ENCODE data around the gene CROCC2. TPM values are rescaled to one million over a fixed set of nuclear protein-coding genes. Genes with fewer than 3 reads are reported as not detected.
A peak's percentile ranks its signal among the peaks of the same experiment; 100 is the strongest.

The CROCC2 gene
- total and polyA plus RNA-seq, 2 donors from 2014 or later: 0.13 TPM; not detected in 1

- Histone ChIP-seq H3K4me3 (ENCODE audit: low read length in 3 of 3) (no peak overlapping the region), H3K27me3 (ENCODE audit: control insufficient read depth, insufficient read depth, low read length) (no peaks in the 10 kb centered on the region), H3K9ac (ENCODE audit: low read length in 3 of 3) (no peak overlapping the region), H3K4me1 (ENCODE audit: control insufficient read depth in 2 of 3, insufficient read depth in 2 of 3, low read depth in 1 of 3, low read length in 3 of 3) (peaks cover 0 to 5% (median 0%) of the 10 kb centered on the region in 3 donors), H3K9me3 (ENCODE audit: control insufficient read depth in 2 of 3, insufficient read depth in 1 of 3, low read length in 3 of 3) (no peaks in the 10 kb centered on the region), H3K27ac (ENCODE audit: low read depth in 2 of 2, low read length in 2 of 2) (no peak overlapping the region), H3K36me3 (ENCODE audit: control insufficient read depth in 2 of 3, insufficient read depth in 3 of 3, low read length in 3 of 3) (no peaks in the 10 kb centered on the region)
- no peak for TF ChIP-seq CTCF (IDR thresholded peaks at IDR 0.05; ENCODE audit: borderline replicate concordance, extremely low read depth, insufficient read depth)
- no peak for FAIRE-seq
- peak in 1 of 5 donors; percentile 81 for DNase-seq
- intact Hi-C loops (cut with DNase I): no loop called here
Measured at GRCh38 chr2:240968731-240969624, 62.8 kb downstream of the CROCC2 start.

- no peak for TF ChIP-seq CTCF (IDR thresholded peaks at IDR 0.05; ENCODE audit: borderline replicate concordance, extremely low read depth, insufficient read depth)
- DNase-seq (no peak), FAIRE-seq (no peak)
- Histone ChIP-seq H3K4me3 (ENCODE audit: low read length in 3 of 3) (no peak overlapping the region), H3K4me1 (ENCODE audit: control insufficient read depth in 2 of 3, insufficient read depth in 2 of 3, low read depth in 1 of 3, low read length in 3 of 3) (peaks cover 0 to 3% (median 0%) of the 10 kb centered on the region in 3 donors), H3K9ac (ENCODE audit: low read length in 3 of 3) (no peak overlapping the region), H3K36me3 (ENCODE audit: control insufficient read depth in 2 of 3, insufficient read depth in 3 of 3, low read length in 3 of 3) (no peaks in the 10 kb centered on the region), H3K27me3 (ENCODE audit: control insufficient read depth, insufficient read depth, low read length) (no peaks in the 10 kb centered on the region), H3K9me3 (ENCODE audit: control insufficient read depth in 2 of 3, insufficient read depth in 1 of 3, low read length in 3 of 3) (no peaks in the 10 kb centered on the region), H3K27ac (ENCODE audit: low read depth in 2 of 2, low read length in 2 of 2) (no peak overlapping the region)
- intact Hi-C loops (cut with DNase I): no loop called here
Measured at GRCh38 chr2:240970104-240970503, 64.0 kb downstream of the CROCC2 start.

DNA sequence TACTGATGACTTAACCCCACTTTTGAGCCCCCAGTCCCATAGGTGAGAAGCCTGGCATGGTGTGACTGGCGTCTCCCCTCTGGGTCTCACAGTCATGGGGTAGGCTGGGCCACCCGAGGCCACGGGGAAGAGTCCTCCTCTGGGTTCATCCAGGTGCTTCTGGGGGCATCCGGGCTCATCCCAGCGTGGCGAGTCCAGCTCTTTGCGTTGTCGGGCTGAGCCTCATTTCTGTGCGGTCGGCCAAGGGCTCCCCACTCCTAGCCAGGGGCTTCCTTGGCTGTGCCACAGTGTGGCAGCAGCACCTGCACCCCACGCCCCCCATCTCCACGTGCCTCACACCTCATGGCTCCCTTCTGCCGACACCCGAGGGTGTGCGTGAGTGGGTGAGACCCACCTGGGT, 64.7 kb downstream of the CROCC2 start:
- no peak overlapping the region for H3K9ac ChIP-seq (ENCODE audit: low read length in 3 of 3)
- no peaks in the 10 kb centered on the region for H3K9me3 ChIP-seq (ENCODE audit: control insufficient read depth in 2 of 3, insufficient read depth in 1 of 3, low read length in 3 of 3)
- H3K27ac ChIP-seq (ENCODE audit: low read depth in 2 of 2, low read length in 2 of 2): no peak overlapping the region
- no peaks in the 10 kb centered on the region for H3K36me3 ChIP-seq (ENCODE audit: control insufficient read depth in 2 of 3, insufficient read depth in 3 of 3, low read length in 3 of 3)
- intact Hi-C loops (cut with DNase I): no loop called here
- H3K27me3 ChIP-seq (ENCODE audit: control insufficient read depth, insufficient read depth, low read length): no peaks in the 10 kb centered on the region
- TF ChIP-seq CTCF (IDR thresholded peaks at IDR 0.05; ENCODE audit: borderline replicate concordance, extremely low read depth, insufficient read depth): no peak
- peak in 1 of 5 donors; percentile 66 for DNase-seq
- FAIRE-seq: no peak
- no peak overlapping the region for H3K4me3 ChIP-seq (ENCODE audit: low read length in 3 of 3)
- no peaks in the 10 kb centered on the region for H3K4me1 ChIP-seq (ENCODE audit: control insufficient read depth in 2 of 3, insufficient read depth in 2 of 3, low read depth in 1 of 3, low read length in 3 of 3)
